ENCODE data around the gene CAMKMT. TPM values are rescaled to one million over a fixed set of nuclear protein-coding genes. Genes with fewer than 3 reads are reported as not detected.

Gene CAMKMT
- polyA plus RNA-seq, 3 donors, result 4.7 to 7.8 (median 7.0) TPM

DNA sequence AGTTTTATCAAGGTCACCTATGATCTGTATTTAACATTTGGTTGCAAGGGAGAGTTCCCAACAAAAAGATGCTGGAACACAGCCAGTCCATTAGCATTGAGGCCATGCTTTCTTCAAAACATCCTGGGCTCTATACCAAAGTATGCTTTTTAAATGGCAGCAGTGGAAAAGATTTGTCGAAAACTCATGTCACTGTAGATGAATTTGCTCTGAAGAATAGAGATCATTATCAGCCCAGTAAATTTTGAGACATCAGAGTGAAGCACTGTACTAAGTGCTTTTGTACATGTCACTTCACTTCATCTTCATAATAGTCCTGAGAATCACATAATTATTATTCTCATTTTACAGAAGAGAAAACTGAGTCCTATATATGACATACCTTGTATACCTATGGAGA lies 189.8 kb downstream of the CAMKMT start:
- DNase-seq, result no peak
- H3K4me1 ChIP-seq (ENCODE audit: control insufficient read depth in 1 of 2, insufficient read depth in 2 of 2, low read length in 2 of 2), result peaks cover 0 to 8% of the 10 kb centered on the region in 2 donors
- H3K4me3 ChIP-seq (replicated peaks in 1 of 3; ENCODE audit: low read depth in 2 of 3, low read length in 3 of 3), result no peak overlapping the region
- Mint-ChIP-seq H3K9me3 (peaks cover 0 to 5% (median 0%) of the 10 kb centered on the region in 7 donors), H3K4me1 (peaks cover 12% of the 10 kb centered on the region), H3K27ac (peak overlapping the region in 1 of 7 donors; percentile 22), H3K36me3 (peaks cover 0 to 7% of the 10 kb centered on the region in 2 donors), H3K4me3 (no peak overlapping the region), H3K27me3 (ENCODE audit: low read depth in 3 of 3) (peaks cover 0 to 6% (median 0%) of the 10 kb centered on the region in 3 donors)
- no peaks in the 10 kb centered on the region for H3K36me3 ChIP-seq (replicated peaks in 1 of 2; ENCODE audit: control insufficient read depth in 1 of 2, insufficient read depth in 2 of 2, low read length in 2 of 2)
- TF ChIP-seq, protein P1, sequence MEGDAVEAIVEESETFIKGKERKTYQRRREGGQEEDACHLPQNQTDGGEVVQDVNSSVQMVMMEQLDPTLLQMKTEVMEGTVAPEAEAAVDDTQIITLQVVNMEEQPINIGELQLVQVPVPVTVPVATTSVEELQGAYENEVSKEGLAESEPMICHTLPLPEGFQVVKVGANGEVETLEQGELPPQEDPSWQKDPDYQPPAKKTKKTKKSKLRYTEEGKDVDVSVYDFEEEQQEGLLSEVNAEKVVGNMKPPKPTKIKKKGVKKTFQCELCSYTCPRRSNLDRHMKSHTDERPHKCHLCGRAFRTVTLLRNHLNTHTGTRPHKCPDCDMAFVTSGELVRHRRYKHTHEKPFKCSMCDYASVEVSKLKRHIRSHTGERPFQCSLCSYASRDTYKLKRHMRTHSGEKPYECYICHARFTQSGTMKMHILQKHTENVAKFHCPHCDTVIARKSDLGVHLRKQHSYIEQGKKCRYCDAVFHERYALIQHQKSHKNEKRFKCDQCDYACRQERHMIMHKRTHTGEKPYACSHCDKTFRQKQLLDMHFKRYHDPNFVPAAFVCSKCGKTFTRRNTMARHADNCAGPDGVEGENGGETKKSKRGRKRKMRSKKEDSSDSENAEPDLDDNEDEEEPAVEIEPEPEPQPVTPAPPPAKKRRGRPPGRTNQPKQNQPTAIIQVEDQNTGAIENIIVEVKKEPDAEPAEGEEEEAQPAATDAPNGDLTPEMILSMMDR (IDR thresholded peaks at IDR 0.05), result no peak
- no peak overlapping the region for H2AFZ ChIP-seq (ENCODE audit: insufficient read depth, low read depth, low read length, poor library complexity, severe bottlenecking)
- no peak overlapping the region for H3K9ac ChIP-seq (ENCODE audit: insufficient read depth, low read length, poor library complexity, severe bottlenecking)
- WGBS (ENCODE audit: insufficient coverage), result no CpG with 5 or more reads among the region's 1 CpG
- H4K20me1 ChIP-seq (ENCODE audit: insufficient read depth, low read length), result no peaks in the 10 kb centered on the region
- no peaks in the 10 kb centered on the region for H3K9me3 ChIP-seq (replicated peaks in 1 of 2; ENCODE audit: control insufficient read depth in 1 of 2, insufficient read depth in 1 of 2, low read length in 2 of 2)
- intact Hi-C loops (cut with micrococcal nuclease), result no loop called here
- H3K4me2 ChIP-seq (replicated peaks; ENCODE audit: extremely low read depth, low read length, poor library complexity, severe bottlenecking), result no peak overlapping the region
- no peaks in the 10 kb centered on the region for H3K79me2 ChIP-seq (ENCODE audit: insufficient read depth, low read length)
- no peak overlapping the region for H3K27ac ChIP-seq (ENCODE audit: low read depth in 1 of 2, low read length in 2 of 2)
- no peaks in the 10 kb centered on the region for H3K27me3 ChIP-seq (ENCODE audit: control insufficient read depth in 2 of 2, insufficient read depth in 2 of 2, low read length in 2 of 2)

DNA sequence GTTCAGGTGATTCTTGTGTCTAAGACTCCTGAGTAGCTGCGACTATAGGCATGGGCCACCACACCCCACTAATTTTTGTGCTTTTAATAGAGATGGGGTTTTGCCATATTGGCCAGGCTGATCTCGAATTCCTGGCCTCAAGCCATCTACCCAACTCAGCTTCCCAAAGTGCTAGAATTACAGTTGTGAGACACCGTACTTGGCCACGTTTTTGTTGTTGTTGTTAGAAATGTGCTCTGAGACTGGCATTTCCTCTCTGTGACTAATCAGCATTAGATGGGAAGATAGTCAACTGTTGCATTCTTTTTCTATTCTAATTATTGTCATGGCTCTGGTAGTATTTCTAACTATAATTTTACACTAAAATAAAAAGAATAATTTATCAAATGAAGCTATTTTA lies 191.7 kb downstream of the CAMKMT start:
- Histone ChIP-seq H3K27me3 (ENCODE audit: control insufficient read depth in 2 of 2, insufficient read depth in 2 of 2, low read length in 2 of 2) (no peaks in the 10 kb centered on the region), H2AFZ (ENCODE audit: insufficient read depth, low read depth, low read length, poor library complexity, severe bottlenecking) (no peak overlapping the region), H3K9me3 (replicated peaks in 1 of 2; ENCODE audit: control insufficient read depth in 1 of 2, insufficient read depth in 1 of 2, low read length in 2 of 2) (no peaks in the 10 kb centered on the region), H3K27ac (ENCODE audit: low read depth in 1 of 2, low read length in 2 of 2) (no peak overlapping the region), H3K4me1 (ENCODE audit: control insufficient read depth in 1 of 2, insufficient read depth in 2 of 2, low read length in 2 of 2) (peaks cover 0 to 8% of the 10 kb centered on the region in 2 donors), H3K79me2 (ENCODE audit: insufficient read depth, low read length) (no peaks in the 10 kb centered on the region), H3K4me3 (replicated peaks in 1 of 3; ENCODE audit: low read depth in 2 of 3, low read length in 3 of 3) (no peak overlapping the region), H4K20me1 (ENCODE audit: insufficient read depth, low read length) (no peaks in the 10 kb centered on the region), H3K9ac (ENCODE audit: insufficient read depth, low read length, poor library complexity, severe bottlenecking) (no peak overlapping the region), H3K36me3 (replicated peaks in 1 of 2; ENCODE audit: control insufficient read depth in 1 of 2, insufficient read depth in 2 of 2, low read length in 2 of 2) (no peaks in the 10 kb centered on the region), H3K4me2 (replicated peaks; ENCODE audit: extremely low read depth, low read length, poor library complexity, severe bottlenecking) (no peak overlapping the region)
- H3K4me3 Mint-ChIP-seq, result no peak overlapping the region
- peaks cover 0 to 5% (median 0%) of the 10 kb centered on the region in 3 donors for H3K27me3 Mint-ChIP-seq (ENCODE audit: low read depth in 3 of 3)
- intact Hi-C loops (cut with micrococcal nuclease), result no loop called here
- peaks cover 3 to 7% of the 10 kb centered on the region in 2 donors for H3K36me3 Mint-ChIP-seq
- no peak overlapping the region for H3K27ac Mint-ChIP-seq
- TF ChIP-seq, protein P1 (IDR thresholded peaks at IDR 0.05), result no peak
- WGBS (ENCODE audit: insufficient coverage), result no CpG with 5 or more reads among the region's 4 CpGs
- peaks cover 9% of the 10 kb centered on the region for H3K4me1 Mint-ChIP-seq
- peaks cover 0 to 3% (median 0%) of the 10 kb centered on the region in 7 donors for H3K9me3 Mint-ChIP-seq
- DNase-seq, result no peak
